NOMO-1 (cell line): ENCODE measurements around the gene BICDL1.

Experiments used
- DNase-seq, 2 experiments: peaks; one replicate each; lab custom pipeline; 2025; ENCODE audit not compliant: unreplicated experiment in 2 of 2; lab: John Stamatoyannopoulos, UW

The BICDL1 gene

DNA sequence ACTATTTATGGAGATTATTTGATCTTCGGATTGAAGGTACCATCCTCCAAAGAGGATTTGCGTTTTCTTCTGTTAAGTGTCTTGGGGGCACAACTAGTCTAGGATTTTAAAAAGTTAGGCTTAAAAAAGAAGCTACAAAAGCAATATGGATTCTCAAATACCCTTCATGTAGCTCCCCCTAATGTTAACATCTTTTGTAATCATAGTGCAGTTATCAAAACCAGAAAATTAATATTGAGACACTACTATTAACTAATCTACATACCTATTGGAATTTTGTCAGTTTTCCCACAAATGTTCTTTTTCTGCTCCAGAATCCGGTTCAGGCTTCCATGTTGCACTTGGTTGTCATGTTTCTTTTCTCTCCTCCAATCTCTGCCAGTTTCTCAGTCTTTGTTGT is 62.5 kb downstream of the BICDL1 start:
- DNase-seq, result no peak

DNA sequence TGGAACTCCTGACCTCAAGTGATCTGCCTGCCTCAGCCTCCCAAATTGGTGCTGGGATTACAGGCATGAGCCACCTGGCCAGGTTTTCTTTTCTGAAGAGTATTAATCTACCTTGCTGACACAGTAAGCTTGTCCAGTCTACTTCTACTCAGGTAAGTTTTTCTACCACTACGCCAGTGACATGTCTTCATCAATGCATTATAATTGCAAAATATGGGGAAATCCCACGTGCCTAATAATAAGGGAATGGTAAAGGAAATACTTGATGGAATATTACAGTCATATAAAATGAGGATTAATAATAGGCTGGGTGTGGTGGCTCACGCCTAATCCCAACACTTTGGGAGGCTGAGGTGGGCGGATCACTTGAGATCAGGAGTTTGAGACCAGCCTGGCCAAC is 65.3 kb downstream of the BICDL1 start:
- no peak for DNase-seq

DNA sequence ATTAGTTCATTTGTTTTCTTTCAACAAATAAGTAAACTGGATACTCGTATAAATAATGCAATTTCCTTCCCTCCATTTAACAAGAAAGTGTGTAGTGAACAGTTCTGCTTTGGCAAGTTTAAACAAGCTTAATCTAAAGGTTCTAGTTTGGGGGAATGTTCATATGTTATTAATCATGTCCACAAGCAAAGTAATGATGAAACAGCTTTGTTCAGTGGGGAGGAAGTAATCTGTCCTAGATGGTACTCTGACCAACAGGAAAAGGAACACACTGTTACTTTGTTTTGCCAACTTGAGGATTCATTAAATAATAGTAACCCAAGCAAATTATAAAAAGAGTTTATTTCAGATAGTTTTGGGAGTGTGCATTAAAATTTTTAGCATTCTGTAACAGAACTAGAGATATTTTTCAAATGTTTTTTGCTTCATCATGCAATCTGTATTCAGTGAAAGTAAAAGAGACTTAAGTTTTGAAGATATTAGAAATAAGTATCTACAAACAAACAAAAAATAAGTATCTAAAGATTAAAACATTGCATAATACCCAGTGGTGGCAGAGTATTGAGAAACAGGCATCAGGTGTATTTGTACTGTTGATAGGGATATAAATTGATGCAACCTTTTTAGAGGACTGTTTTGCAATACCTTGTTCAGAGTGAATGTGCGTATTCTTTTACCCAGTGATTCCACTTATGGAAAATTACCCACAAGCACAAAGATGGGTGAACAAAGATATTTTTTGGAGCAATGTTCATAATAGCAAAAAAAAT is 66.4 kb downstream of the BICDL1 start:
- DNase-seq, result peak; percentile 23 to 59

DNA sequence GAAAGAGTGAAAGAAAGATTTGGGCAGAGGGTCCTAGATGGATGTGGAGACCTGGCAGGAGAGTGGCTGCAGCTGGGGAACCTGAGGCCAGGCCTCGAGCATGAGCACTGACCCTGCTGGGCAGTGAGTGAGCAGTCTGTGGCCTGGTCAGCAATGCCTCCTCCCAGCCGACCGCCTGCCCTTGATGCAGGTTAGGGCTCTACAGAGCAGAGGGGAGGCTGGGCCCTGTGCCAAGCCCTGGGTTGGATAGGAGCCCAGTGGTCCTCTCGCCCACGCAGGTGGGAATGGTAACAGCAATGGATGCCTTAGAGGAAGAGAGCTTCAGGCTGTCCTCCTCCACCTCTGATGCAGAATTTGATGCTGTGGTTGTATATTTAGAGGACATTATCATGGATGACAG is 67.7 kb downstream of the BICDL1 start:
- no peak for DNase-seq

DNA sequence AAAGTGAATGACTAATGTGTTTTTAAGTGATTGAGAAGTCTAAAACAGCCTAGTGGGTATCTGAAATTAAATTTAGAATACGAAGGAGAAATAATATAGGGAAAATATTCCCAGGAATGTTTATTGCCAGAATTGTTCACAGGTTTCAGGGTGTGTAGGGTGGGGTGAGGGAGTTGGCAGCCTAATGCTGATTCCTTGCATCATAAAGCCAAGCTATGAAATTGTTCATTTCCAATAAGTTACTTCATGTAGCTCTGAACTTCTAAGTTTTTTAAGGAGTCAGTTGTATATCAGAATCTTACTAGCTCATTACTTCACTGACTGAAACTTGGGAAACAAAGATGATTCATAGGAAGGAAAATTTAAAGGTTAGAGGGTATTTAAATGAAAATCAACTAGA is 71.2 kb downstream of the BICDL1 start:
- no peak for DNase-seq

DNA sequence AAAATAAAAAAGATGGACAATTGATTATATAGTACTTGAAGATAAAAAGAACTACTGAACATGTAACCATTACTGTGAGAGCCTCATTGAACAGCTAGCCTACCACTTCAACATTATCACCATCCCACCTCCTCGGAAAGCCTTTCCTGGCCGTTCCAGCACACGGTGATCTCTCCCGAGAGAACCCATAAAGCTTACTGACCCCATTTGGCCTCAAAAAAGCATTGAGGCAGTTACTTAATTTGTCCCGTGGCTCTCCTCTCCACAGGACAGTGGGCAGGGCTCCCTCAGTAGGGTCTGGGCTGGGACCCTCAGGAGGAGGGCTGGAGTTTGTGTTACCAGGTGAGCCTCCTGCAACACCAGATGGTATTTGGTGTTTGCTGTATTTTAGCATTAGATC is 71.7 kb downstream of the BICDL1 start:
- DNase-seq, result no peak

DNA sequence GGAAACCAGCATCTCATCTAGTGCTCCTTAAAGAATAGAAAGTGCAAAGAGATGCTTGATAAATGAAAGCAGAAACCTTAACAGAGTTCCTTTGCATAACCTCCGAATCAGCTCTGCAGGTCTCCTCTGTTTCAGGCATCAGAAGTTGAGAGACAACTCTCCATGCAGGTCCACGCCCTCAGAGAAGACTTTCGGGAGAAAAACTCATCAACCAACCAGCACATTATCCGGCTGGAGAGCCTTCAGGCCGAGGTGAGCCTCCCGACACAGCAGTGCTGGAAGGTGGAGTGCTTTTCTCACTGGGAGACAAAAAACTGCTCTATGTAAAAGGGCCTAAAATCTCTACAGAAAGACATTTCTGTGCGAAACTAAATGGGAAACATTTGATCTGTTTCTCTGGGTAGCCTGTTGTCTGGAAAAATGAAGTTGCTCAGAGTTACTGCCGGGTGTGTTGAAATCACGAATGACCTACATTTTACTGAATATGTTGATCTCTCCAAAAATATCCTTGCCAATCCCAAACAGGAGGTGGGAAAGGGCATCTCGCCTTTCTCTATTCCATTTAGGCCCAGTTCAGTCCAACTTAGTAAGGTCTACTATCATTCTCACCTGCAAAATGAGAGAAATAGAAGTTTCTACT is 72.7 kb downstream of the BICDL1 start:
- DNase-seq, result no peak

DNA sequence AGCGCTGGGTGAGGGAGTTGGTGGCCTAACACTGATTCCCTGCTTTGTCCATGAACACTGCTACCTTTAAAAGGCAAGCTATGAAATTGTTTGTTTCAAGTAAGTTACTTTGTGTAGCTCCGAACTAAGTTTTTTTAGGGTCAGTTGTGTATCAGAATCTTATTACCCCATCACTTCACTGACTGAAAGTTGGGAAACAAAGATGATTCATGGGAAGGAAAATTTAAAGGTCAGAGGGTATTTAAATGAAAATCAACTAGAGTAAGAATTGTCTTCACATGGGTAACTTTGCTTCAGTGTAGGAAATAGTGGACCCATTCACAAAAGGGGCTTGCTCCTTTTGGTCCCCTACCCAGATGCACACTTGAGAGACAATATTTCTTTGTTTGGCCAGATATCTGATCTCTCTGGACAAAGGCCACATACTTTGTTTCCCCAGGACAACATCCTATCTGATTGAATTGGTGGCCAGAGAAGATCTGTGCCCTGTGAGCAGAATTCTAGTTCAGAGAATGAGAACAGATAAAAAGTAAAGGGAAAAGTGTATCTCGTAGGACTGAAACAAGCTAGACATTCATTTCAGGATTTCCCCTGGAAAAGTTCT is 74.0 kb downstream of the BICDL1 start:
- no peak for DNase-seq

DNA sequence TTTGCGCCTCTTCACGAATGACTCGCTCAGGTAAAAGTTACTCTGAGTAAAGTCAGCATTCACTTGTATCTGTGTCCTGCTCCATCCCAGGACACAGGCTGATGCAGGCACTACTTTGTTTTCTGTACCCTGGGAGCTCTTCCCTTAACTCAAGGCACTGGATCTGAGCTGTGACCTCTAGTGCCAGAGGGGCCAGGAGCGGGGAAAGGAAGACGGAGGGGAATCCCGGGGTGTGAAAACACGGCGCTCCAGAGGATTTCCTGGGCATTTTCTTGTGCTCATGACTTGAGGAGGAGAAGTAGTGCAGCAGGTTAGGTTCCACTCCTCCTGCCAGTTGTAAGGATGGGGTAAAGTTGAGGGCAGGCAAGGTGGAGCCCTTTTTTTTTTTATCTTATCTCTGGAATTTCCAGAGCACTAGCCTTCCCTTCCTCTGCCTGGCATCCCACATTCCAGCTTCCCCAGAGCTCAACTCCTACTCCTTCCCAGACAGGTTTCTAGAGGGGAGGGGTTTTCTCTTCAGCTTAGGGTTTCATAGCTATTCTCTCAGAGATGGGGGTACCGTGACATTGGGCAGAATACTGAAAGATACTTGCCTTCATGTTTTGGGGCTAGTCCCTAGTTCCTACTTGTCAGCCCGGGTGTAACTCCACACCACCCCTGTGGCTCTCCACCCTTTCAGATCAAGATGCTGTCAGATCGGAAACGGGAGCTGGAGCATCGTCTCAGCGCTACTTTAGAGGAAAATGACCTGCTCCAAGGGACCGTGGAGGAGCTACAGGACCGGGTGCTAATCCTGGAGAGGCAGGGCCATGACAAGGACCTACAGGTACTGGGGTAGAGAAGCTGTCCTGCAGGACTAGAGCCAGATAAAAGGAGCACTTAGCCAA is 75.3 kb downstream of the BICDL1 start:
- no peak for DNase-seq

DNA sequence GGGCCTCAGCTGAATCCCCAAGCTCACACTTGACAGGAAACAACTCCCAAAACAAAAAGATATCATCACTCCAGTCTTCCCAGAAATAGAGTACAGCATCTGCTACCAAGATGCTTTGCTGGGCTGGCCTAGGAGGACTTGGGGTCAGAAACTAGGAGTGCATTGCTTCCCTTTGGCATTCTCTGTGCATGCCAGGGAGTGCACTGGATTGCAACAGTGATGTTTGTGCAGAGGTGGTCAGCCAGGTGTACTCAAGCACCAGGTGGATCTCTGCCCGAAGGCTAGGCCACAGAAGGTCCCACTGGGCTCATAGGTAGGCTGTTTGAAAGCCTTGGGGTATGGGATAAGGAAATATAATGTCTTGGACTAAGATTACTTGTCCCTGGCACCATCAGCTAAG is 76.4 kb downstream of the BICDL1 start:
- no peak for DNase-seq

DNA sequence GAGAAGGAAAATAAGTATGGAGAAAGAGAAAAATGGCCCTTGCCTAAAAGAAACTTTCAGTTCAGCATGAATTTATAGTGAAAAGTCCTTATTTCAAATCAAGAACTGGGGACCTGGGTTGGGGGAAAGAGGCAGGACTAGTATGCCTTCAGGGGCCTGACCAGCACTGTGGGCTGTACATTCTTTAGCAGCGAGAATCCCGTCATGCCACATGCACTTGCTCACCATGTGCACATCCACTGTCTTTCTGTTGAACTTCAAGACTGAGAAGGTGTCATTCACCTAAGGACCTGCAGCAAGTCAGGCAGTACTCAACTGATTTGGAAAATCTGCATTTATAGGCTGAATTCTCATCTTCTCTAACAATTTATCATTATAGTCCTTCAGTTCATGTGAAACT is 77.3 kb downstream of the BICDL1 start:
- no peak for DNase-seq

DNA sequence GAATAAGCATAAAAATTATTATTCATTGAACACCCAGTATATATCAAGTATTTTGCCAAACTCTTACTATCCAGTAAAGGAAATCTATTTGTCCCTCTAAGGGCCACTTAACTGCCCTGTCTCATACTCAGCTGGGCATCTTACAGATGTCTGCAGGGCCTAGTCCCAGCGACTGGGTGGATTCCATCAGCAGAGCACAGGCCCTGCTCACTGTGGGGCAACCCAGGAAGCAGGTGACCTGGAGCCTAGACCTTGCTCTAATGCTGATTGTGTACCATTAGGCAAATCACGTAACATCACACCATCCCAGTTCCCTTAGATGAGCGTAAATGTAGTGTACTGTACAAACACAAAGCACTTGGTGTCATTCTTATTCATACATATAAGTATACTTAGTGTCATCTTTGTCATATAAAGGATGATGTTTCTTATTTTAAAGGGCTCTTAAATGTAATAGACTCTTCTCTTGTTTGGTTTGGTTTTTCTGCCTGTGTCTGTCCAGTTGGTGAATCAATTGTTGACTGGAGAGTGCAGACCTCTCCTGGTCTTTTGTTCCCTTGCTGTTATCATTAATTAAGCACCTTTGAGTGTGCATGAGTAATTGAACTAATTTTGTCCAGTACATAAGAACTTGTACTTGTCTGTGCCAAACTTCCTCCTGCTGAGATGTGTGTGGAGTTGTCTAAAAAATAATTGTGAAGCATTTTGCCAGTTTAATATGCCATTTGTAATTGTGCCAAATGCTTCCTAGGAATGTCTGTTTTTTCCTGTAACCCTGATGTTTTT is 78.2 kb downstream of the BICDL1 start:
- DNase-seq, result no peak

DNA sequence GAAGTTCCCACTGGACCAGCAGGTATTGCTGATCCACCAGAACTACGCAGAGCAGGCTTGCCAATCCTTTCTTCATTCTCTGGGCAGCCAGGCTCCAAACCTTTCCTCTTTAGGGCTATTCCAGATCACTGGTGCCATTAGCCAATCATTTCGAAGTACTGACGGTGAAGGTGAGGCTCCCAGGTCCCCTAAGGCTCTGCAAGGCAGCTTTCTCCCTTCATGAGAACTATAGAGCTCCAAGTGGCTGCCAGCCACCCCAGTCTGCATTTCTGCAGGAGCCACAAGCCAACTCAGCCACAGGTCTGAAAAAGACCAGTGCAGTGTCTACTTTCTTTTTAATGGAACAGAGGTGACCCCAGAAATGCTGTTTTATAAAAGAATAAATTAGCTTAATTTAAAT is 78.9 kb downstream of the BICDL1 start:
- no peak for DNase-seq

DNA sequence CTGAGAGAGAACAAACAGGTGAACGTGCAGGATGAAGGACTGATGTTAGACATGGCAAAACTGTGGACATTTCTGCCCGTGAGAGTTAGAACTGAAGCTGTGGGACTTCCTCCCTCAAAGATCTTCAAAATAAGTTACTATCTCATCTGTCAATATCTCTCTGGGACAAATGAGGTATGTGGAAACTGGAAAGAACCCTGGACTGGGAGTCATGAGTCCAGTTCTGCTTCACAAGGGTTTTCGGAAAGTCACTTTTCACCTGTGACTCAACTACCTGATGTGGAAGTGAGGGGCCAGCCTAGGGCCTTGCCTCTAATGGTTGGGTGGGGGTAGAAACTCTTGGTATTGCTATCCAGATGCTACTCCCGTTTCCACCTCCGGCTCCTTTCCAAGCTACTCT is 80.2 kb downstream of the BICDL1 start:
- no peak for DNase-seq

DNA sequence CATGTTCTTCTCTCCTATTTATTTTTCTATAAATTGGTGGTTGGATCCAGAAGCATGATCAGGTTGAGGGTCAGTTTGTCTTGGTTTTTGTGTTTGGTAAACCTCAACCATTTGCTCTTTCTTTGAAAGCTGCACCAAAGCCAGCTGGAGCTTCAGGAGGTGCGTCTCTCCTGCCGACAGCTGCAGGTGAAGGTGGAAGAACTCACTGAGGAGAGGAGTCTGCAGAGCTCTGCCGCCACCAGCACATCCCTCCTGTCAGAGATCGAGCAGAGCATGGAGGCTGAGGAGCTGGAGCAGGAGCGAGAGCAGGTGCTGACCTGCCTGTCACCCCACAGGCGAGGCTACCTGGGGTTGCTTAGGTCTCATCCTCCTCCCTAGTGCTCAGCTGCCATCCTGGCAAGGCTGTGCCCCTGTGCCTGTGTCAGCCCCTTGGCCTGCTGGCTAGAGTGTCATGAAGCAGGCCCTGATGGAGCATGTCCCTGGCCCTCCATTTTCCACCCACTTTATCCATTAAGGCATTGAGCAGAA is 82.5 kb downstream of the BICDL1 start:
- no peak for DNase-seq

DNA sequence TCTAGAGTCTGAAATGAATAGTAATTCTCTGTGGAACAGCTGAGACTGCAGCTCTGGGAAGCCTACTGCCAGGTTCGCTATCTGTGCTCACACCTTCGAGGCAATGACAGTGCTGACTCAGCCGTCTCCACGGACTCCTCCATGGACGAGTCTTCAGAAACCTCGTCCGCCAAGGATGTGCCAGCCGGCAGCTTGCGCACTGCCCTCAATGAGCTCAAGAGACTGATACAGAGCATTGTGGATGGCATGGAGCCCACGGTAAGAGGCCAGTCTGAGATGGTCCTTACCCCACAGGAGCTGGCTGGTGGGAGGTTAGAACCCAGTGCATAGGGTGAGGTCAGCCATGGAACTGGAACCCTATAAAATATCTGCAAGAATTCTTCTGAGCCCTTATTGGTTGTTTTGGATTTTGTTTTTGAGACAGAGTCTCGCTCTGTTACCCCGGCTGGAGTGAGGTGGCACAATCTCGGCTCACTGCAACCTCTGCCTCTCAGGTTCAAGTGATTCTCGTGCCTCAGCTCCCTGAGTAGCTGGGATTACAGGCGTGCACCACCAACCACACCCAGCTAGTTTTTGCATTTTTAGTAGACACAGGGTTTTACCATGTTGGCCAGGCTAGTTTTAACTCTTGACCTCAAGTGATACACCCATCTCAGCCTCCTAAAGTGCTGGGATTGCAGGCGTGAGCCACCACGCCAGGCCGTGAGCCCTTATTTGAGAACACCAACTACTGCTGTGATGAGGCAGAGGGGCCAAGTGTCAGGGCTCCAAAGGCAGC is 83.6 kb downstream of the BICDL1 start:
- no peak for DNase-seq

DNA sequence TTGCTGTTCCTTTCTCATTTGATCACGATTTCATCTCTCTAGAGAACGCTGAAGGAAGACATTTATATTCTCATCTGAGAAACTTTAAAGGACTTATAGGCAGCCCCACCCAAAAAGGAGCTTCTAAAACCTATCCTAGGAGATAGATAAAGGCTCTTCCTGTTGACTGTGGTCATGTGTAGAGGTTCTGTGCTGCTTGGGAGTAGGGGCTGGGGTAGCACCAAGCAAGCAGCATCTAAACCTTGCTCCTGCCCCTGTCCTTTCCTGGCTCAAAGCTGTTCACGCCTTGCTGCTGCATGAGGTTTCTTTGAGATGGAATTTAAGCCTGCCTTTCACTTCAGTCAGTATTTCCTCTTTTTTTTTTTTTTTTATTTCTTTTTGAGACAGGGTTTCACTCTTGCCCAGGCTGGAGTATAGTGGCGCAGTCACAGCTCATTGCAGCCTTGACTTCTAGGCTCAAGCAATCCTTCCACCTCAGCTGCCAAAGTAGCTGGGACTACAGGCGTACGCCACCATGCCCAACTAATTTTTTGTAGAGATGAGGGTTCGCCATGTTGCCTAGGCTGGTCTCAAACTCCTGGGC is 86.1 kb downstream of the BICDL1 start:
- DNase-seq, result peak in 1 of 2 experiments; percentile 22

DNA sequence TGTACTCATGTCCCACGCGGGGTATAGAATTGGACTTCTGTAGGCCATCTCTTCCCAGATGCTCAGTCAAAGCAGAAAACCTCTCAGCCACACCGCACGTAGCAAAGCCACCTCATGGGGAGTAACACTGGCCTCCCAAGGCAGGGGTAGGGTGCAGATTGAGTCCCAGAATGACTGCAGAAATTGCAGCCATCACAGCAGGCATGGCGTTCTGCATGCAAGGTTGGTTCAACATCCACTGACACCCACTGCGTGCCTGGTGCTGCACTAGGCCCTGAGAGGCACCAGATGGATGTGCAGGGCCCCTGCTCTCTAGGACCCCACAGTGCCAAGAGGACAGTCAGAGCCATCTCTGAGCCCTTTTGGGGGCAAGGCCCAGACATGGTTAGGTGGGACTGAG is 87.6 kb downstream of the BICDL1 start:
- DNase-seq, result no peak

DNA sequence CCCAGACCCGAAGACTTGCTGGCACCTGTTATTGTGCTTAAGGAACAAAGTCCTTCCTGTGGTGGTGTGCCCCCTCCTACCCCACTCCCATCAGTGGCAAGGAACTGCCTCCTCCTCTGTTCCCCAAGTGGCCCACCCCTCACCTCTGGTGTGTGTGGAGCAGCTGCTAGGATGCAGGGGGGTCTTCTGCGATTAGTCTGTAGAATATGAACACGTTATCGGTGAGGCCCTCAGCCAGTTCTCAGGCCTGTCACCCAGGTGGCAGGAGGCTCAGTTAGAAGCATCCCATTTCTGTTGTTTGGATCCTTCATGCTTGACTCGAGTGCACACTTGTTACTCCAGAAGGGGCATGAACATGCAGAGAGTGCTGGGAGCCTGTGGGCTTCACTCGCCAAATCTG is 88.2 kb downstream of the BICDL1 start:
- DNase-seq, result no peak
